Activated naive CD8-positive, alpha-beta T cell treated with anti-CD3 and anti-CD28 coated beads, Interleukin-2, amount 50 U/mL, for 24 hours (primary cell): Measurements from ENCODE around the gene DNAJC5.
"Not testable (repeated sequence)": the region's sequence is repeated elsewhere in the genome, so short reads cannot be mapped to it uniquely, and the experiment has no call there.

Source experiments
- ATAC-seq: fragments of 150-1000 bp; cut with Tn5 transposase; one replicate; pipeline ENCODE4 v1.10.0; 2021
- DNase-seq: peaks from one replicate; pipeline ENCODE4 v3.0.0; 2021
- H3K27ac Mint-ChIP-seq: one replicate; pipeline ENCODE4 v1.8.0; 2021; ENCODE audit warnings: mild to moderate bottlenecking, mixed read lengths
- H3K27me3 Mint-ChIP-seq: one replicate; pipeline ENCODE4 v1.8.0; 2021; ENCODE audit warnings: mixed read lengths
- H3K36me3 Mint-ChIP-seq: one replicate; pipeline ENCODE4 v1.8.0; 2021; ENCODE audit warnings: low read depth, mixed read lengths
- H3K4me1 Mint-ChIP-seq: one replicate; pipeline ENCODE4 v1.8.0; 2021; ENCODE audit warnings: mixed read lengths
- H3K4me3 Mint-ChIP-seq: one replicate; pipeline ENCODE4 v1.8.0; 2021; ENCODE audit warnings: mild to moderate bottlenecking, moderate library complexity, mixed read lengths
- H3K9me3 Mint-ChIP-seq: one replicate; pipeline ENCODE4 v1.8.0; 2021; ENCODE audit warnings: mixed read lengths

The DNAJC5 gene

GRCh38 chr20:63894358-63895201 is at the start of gene DNAJC5:
TSS of gene DNAJC5 (plus strand) at chr20:63895126. CDS start at chr20:63928346, 33,220 bp downstream.
- no peaks in the 10 kb centered on the region for H3K27me3 Mint-ChIP-seq
- peak; percentile 96 for DNase-seq
- peaks cover 35% of the 10 kb centered on the region for H3K4me1 Mint-ChIP-seq
- H3K9me3 Mint-ChIP-seq, result no peaks in the 10 kb centered on the region
- H3K36me3 Mint-ChIP-seq, result peaks cover 27% of the 10 kb centered on the region
- H3K27ac Mint-ChIP-seq, result peak within 1 kb of the TSS; percentile 90
- ATAC-seq, result peak; percentile 80
- peak within 1 kb of the TSS; percentile 85 for H3K4me3 Mint-ChIP-seq

- ATAC-seq (no peak), DNase-seq (no peak)
- H3K27ac Mint-ChIP-seq, result no peak overlapping the region
- peaks cover 54% of the 10 kb centered on the region for H3K27me3 Mint-ChIP-seq
- H3K36me3 Mint-ChIP-seq, result no peaks in the 10 kb centered on the region
- H3K4me3 Mint-ChIP-seq, result no peak overlapping the region
- no peaks in the 10 kb centered on the region for H3K9me3 Mint-ChIP-seq
- peaks cover 17% of the 10 kb centered on the region for H3K4me1 Mint-ChIP-seq
Measured at GRCh38 chr20:63846128-63846771, 48.7 kb upstream of the DNAJC5 start.

GRCh38 chr20:63846888-63847236 is 48.1 kb upstream of the DNAJC5 start:
- no peaks in the 10 kb centered on the region for H3K36me3 Mint-ChIP-seq
- peaks cover 19% of the 10 kb centered on the region for H3K4me1 Mint-ChIP-seq
- H3K9me3 Mint-ChIP-seq, result no peaks in the 10 kb centered on the region
- no peak overlapping the region for H3K4me3 Mint-ChIP-seq
- ATAC-seq, result no peak
- H3K27me3 Mint-ChIP-seq, result peaks cover 53% of the 10 kb centered on the region
- no peak for DNase-seq
- no peak overlapping the region for H3K27ac Mint-ChIP-seq

- no peak for ATAC-seq
- DNase-seq, result no peak
Measured at GRCh38 chr20:63847237-63848002, 47.5 kb upstream of the DNAJC5 start.

GRCh38 chr20:63848003-63848911 is 46.7 kb upstream of the DNAJC5 start:
- Mint-ChIP-seq H3K4me3 (no peak overlapping the region), H3K36me3 (no peaks in the 10 kb centered on the region), H3K9me3 (no peaks in the 10 kb centered on the region), H3K27me3 (peaks cover 42% of the 10 kb centered on the region), H3K4me1 (peaks cover 20% of the 10 kb centered on the region), H3K27ac (no peak overlapping the region)
- no peak for ATAC-seq
- DNase-seq, result no peak

More at GRCh38 chr20:63847237-63848002, 47.5 kb upstream of the DNAJC5 start:
- Mint-ChIP-seq H3K9me3 (no peaks in the 10 kb centered on the region), H3K36me3 (no peaks in the 10 kb centered on the region), H3K4me3 (no peak overlapping the region), H3K27ac (no peak overlapping the region), H3K27me3 (peaks cover 51% of the 10 kb centered on the region), H3K4me1 (peaks cover 20% of the 10 kb centered on the region)

- Mint-ChIP-seq H3K36me3 (no peaks in the 10 kb centered on the region), H3K27ac (no peak overlapping the region), H3K27me3 (peaks cover 24% of the 10 kb centered on the region), H3K4me1 (peaks cover 18% of the 10 kb centered on the region), H3K4me3 (no peak overlapping the region), H3K9me3 (no peaks in the 10 kb centered on the region)
- peak; percentile 63 for DNase-seq
- ATAC-seq, result peak; percentile 90
Measured at GRCh38 chr20:63850689-63851547, 44.0 kb upstream of the DNAJC5 start.

GRCh38 chr20:63851548-63851943 is 43.4 kb upstream of the DNAJC5 start:
- H3K4me1 Mint-ChIP-seq, result peaks cover 15% of the 10 kb centered on the region
- H3K27me3 Mint-ChIP-seq, result peaks cover 20% of the 10 kb centered on the region
- not testable (repeated sequence) for DNase-seq, H3K9me3 Mint-ChIP-seq, H3K27ac Mint-ChIP-seq, H3K4me3 Mint-ChIP-seq, ATAC-seq, H3K36me3 Mint-ChIP-seq

- peaks cover 16% of the 10 kb centered on the region for H3K27me3 Mint-ChIP-seq
- H3K4me3 Mint-ChIP-seq, ATAC-seq, H3K27ac Mint-ChIP-seq, H3K36me3 Mint-ChIP-seq, H3K9me3 Mint-ChIP-seq, DNase-seq: not testable (repeated sequence)
- peaks cover 31% of the 10 kb centered on the region for H3K4me1 Mint-ChIP-seq
Measured at GRCh38 chr20:63853733-63854068, 41.2 kb upstream of the DNAJC5 start.

GRCh38 chr20:63854069-63854765 is 40.7 kb upstream of the DNAJC5 start:
- H3K36me3 Mint-ChIP-seq, result no peaks in the 10 kb centered on the region
- H3K4me3 Mint-ChIP-seq, result no peak overlapping the region
- peaks cover 36% of the 10 kb centered on the region for H3K4me1 Mint-ChIP-seq
- ATAC-seq (no peak), DNase-seq (no peak)
- H3K9me3 Mint-ChIP-seq, result no peaks in the 10 kb centered on the region
- no peak overlapping the region for H3K27ac Mint-ChIP-seq
- peaks cover 14% of the 10 kb centered on the region for H3K27me3 Mint-ChIP-seq

GRCh38 chr20:63854766-63855362 is 40.1 kb upstream of the DNAJC5 start:
- ATAC-seq (no peak), DNase-seq (no peak)
- H3K27ac Mint-ChIP-seq, result no peak overlapping the region
- no peaks in the 10 kb centered on the region for H3K9me3 Mint-ChIP-seq
- H3K36me3 Mint-ChIP-seq, result no peaks in the 10 kb centered on the region
- H3K4me1 Mint-ChIP-seq, result peaks cover 39% of the 10 kb centered on the region
- no peak overlapping the region for H3K4me3 Mint-ChIP-seq
- peaks cover 10% of the 10 kb centered on the region for H3K27me3 Mint-ChIP-seq

- no peak for DNase-seq
- Mint-ChIP-seq H3K4me1 (peaks cover 37% of the 10 kb centered on the region), H3K27ac (no peak overlapping the region), H3K4me3 (no peak overlapping the region), H3K9me3 (no peaks in the 10 kb centered on the region), H3K27me3 (peaks cover 7% of the 10 kb centered on the region), H3K36me3 (no peaks in the 10 kb centered on the region)
- ATAC-seq, result no peak
Measured at GRCh38 chr20:63855363-63856097, 39.4 kb upstream of the DNAJC5 start.

- no peaks in the 10 kb centered on the region for H3K9me3 Mint-ChIP-seq
- H3K4me3 Mint-ChIP-seq, result no peak overlapping the region
- ATAC-seq, result no peak
- H3K27me3 Mint-ChIP-seq, result peaks cover 5% of the 10 kb centered on the region
- H3K36me3 Mint-ChIP-seq, result no peaks in the 10 kb centered on the region
- DNase-seq, result no peak
- peaks cover 31% of the 10 kb centered on the region for H3K4me1 Mint-ChIP-seq
- H3K27ac Mint-ChIP-seq, result no peak overlapping the region
Measured at GRCh38 chr20:63856098-63856511, 38.8 kb upstream of the DNAJC5 start.
